ENCODE measurements around the gene PPFIA1. TPM values are rescaled to one million over a fixed set of nuclear protein-coding genes. Genes with fewer than 3 reads are reported as not detected.
"Not testable (repeated sequence)": the region's sequence is repeated elsewhere in the genome, so short reads cannot be mapped to it uniquely, and the experiment has no call there.

Gene PPFIA1
- total and polyA plus RNA-seq, 2 donors (not counting 1 experiment from before 2014, with no cell fraction given): 38.8 to 39.8 TPM

- H3K4me2 ChIP-seq (ENCODE audit: extremely low read depth, insufficient read depth, low read length): no peak overlapping the region
Measured at GRCh38 chr11:70327717-70328116, 57.2 kb downstream of the PPFIA1 start.

GRCh38 chr11:70328556-70328955 lies 58.1 kb downstream of the PPFIA1 start:
- Histone ChIP-seq H3K27ac (ENCODE audit: insufficient read depth, low read length) (no peak overlapping the region), H3K27me3 (ENCODE audit: control insufficient read depth, insufficient read depth, low read length) (no peaks in the 10 kb centered on the region), H3K4me2 (ENCODE audit: extremely low read depth, insufficient read depth, low read length) (no peak overlapping the region), H3K9me3 (ENCODE audit: control insufficient read depth, insufficient read depth, low read depth, low read length) (no peaks in the 10 kb centered on the region), H2AFZ (ENCODE audit: low read length) (no peak overlapping the region), H3K9ac (ENCODE audit: insufficient read depth, low read length) (no peak overlapping the region), H3K4me1 (ENCODE audit: control insufficient read depth, extremely low read depth, insufficient read depth, low read length) (peaks cover 9% of the 10 kb centered on the region), H3K36me3 (ENCODE audit: control insufficient read depth, insufficient read depth, low read length) (peaks cover 10% of the 10 kb centered on the region), H3K4me3 (replicated peaks in 1 of 4; ENCODE audit: control extremely low read depth in 1 of 4, insufficient read depth in 1 of 4, low read depth in 3 of 4, low read length in 4 of 4) (no peak overlapping the region), H4K20me1 (ENCODE audit: control insufficient read depth, extremely low read depth, insufficient read depth, low read length) (no peaks in the 10 kb centered on the region), H3K79me2 (ENCODE audit: control insufficient read depth, insufficient read depth, low read length) (no peaks in the 10 kb centered on the region)
- DNase-seq (ENCODE audit: low read depth in 2 of 2): no peak
- no peak for TF ChIP-seq EZH2 (IDR thresholded peaks at IDR 0.05; ENCODE audit: low read length, missing control alignments)
- TF ChIP-seq, protein P1, sequence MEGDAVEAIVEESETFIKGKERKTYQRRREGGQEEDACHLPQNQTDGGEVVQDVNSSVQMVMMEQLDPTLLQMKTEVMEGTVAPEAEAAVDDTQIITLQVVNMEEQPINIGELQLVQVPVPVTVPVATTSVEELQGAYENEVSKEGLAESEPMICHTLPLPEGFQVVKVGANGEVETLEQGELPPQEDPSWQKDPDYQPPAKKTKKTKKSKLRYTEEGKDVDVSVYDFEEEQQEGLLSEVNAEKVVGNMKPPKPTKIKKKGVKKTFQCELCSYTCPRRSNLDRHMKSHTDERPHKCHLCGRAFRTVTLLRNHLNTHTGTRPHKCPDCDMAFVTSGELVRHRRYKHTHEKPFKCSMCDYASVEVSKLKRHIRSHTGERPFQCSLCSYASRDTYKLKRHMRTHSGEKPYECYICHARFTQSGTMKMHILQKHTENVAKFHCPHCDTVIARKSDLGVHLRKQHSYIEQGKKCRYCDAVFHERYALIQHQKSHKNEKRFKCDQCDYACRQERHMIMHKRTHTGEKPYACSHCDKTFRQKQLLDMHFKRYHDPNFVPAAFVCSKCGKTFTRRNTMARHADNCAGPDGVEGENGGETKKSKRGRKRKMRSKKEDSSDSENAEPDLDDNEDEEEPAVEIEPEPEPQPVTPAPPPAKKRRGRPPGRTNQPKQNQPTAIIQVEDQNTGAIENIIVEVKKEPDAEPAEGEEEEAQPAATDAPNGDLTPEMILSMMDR (conservative IDR thresholded peaks at IDR 0.05 in 1 of 2, IDR thresholded peaks at IDR 0.05 in 1 of 2; ENCODE audit: low read depth in 1 of 2, low read length in 2 of 2): no peak

More at GRCh38 chr11:70327717-70328116, 57.2 kb downstream of the PPFIA1 start:
- Histone ChIP-seq H3K9me3 (ENCODE audit: control insufficient read depth, insufficient read depth, low read depth, low read length) (no peaks in the 10 kb centered on the region), H3K9ac (ENCODE audit: insufficient read depth, low read length) (no peak overlapping the region), H3K36me3 (ENCODE audit: control insufficient read depth, insufficient read depth, low read length) (peaks cover 12% of the 10 kb centered on the region), H3K27me3 (ENCODE audit: control insufficient read depth, insufficient read depth, low read length) (no peaks in the 10 kb centered on the region), H3K4me1 (ENCODE audit: control insufficient read depth, extremely low read depth, insufficient read depth, low read length) (peaks cover 12% of the 10 kb centered on the region), H3K4me3 (replicated peaks in 1 of 4; ENCODE audit: control extremely low read depth in 1 of 4, insufficient read depth in 1 of 4, low read depth in 3 of 4, low read length in 4 of 4) (no peak overlapping the region), H3K79me2 (ENCODE audit: control insufficient read depth, insufficient read depth, low read length) (no peaks in the 10 kb centered on the region), H2AFZ (ENCODE audit: low read length) (no peak overlapping the region), H4K20me1 (ENCODE audit: control insufficient read depth, extremely low read depth, insufficient read depth, low read length) (no peaks in the 10 kb centered on the region), H3K27ac (ENCODE audit: insufficient read depth, low read length) (no peak overlapping the region)
- no peak for DNase-seq (ENCODE audit: low read depth in 2 of 2)
- no peak for TF ChIP-seq EZH2 (IDR thresholded peaks at IDR 0.05; ENCODE audit: low read length, missing control alignments)
- TF ChIP-seq, protein P1 (conservative IDR thresholded peaks at IDR 0.05 in 1 of 2, IDR thresholded peaks at IDR 0.05 in 1 of 2; ENCODE audit: low read depth in 1 of 2, low read length in 2 of 2): no peak

GRCh38 chr11:70331320-70331843 lies 60.9 kb downstream of the PPFIA1 start:
- not testable (repeated sequence) for H4K20me1 ChIP-seq (ENCODE audit: control insufficient read depth, extremely low read depth, insufficient read depth, low read length); H3K4me3 ChIP-seq (replicated peaks in 1 of 4; ENCODE audit: control extremely low read depth in 1 of 4, insufficient read depth in 1 of 4, low read depth in 3 of 4, low read length in 4 of 4); H3K4me2 ChIP-seq (ENCODE audit: extremely low read depth, insufficient read depth, low read length); H3K27me3 ChIP-seq (ENCODE audit: control insufficient read depth, insufficient read depth, low read length); H3K27ac ChIP-seq (ENCODE audit: insufficient read depth, low read length); H3K79me2 ChIP-seq (ENCODE audit: control insufficient read depth, insufficient read depth, low read length); H2AFZ ChIP-seq (ENCODE audit: low read length); H3K9ac ChIP-seq (ENCODE audit: insufficient read depth, low read length); H3K4me1 ChIP-seq (ENCODE audit: control insufficient read depth, extremely low read depth, insufficient read depth, low read length); H3K9me3 ChIP-seq (ENCODE audit: control insufficient read depth, insufficient read depth, low read depth, low read length); DNase-seq (ENCODE audit: low read depth in 2 of 2)
- H3K36me3 ChIP-seq (ENCODE audit: control insufficient read depth, insufficient read depth, low read length): peaks cover 20% of the 10 kb centered on the region
